HG03442 (cell line): ENCODE data around the gene GALNT18.

Experiments used
- ATAC-seq: cut with Tn5 transposase; IDR thresholded peaks from one replicate; pipeline ENCODE4 v1.9.1; 2021; ENCODE audit warnings: mild to moderate bottlenecking, moderate library complexity; ENCODE audit not compliant: unreplicated experiment

The GALNT18 gene

DNA sequence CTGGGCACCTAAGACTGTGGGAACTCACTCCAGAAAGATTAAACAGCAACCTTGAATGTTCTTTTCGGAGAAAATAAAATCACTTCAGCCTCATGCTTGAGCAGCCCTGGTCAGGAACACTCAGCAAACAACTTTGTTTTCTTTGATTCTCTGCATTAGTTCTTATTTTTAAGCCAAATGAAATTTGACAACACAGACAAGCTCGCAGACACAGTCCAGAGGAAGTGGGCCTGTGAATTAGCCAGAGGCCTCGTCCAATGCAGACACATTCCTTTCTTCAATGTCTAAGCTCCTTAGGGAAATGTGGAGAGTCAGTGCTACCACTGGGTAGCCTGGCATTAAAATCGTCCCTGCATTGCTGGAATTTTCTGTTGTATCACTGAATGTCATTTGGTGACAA lies 205.9 kb downstream of the GALNT18 start:
- no peak for ATAC-seq

DNA sequence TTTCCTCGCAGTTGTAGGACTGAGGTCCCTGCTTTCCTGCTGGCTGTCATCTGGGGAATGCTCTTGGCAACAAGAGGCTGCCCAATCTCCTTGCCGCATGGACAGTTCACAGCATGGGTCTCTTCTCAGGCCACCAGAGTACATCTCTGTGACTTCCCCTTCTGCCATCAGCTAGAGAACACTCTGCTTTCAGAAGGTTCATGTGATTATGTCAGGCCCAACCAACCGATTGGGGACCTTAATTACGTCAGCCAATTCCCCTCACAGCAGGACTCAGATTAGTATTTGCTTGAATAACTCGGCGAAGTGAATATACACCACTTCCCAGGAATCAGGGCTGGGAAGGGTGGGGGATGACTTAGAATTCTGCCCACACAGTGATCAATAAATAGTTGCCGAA lies 206.8 kb downstream of the GALNT18 start:
- ATAC-seq = no peak

DNA sequence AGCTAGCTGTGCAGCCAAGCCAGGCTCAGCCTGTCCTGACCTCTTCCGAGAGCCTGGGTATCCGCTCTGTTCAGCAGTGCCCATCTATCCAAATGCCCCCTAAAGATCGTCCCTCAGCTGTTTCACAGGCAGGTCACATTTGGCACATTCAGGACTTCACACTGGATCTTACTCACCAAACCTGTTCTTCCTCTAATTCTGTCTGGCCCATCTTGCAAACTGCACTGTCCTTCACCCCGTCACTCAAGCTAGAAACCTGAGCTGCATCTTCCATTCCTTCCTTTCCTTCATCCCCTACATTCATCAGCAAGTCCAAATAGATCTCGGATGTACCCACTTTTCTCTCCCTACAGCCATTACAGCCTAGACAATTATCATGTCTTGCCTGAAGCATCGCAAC lies 208.0 kb downstream of the GALNT18 start:
- ATAC-seq = no peak

DNA sequence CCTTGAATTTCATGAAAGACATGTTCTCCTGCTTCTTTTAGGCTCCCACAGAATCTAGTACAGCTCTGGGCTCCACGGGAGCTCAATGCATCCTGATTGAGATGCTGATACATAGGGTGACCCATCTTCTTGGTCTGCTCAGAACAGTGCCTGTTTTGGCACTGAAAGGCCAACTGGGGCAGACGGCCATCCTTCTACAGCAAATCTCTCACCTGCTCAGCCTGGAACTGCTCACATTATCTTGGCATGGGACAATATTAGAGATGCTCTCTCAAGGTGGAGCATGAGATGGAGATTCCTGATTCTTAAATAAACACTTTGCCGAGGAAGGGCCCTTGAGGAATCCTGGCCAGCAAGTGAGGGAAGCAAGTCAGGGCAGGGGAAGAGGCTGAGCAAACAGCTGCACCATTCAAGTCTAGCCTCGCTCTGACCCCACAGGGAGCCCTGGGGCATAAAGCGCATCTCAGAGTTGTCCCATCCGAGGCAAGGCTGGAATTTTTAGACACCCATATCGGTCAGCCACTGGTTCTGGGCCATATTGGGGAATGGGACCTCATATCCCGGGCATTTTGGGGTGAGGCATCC lies 210.3 kb downstream of the GALNT18 start:
- ATAC-seq = no peak

DNA sequence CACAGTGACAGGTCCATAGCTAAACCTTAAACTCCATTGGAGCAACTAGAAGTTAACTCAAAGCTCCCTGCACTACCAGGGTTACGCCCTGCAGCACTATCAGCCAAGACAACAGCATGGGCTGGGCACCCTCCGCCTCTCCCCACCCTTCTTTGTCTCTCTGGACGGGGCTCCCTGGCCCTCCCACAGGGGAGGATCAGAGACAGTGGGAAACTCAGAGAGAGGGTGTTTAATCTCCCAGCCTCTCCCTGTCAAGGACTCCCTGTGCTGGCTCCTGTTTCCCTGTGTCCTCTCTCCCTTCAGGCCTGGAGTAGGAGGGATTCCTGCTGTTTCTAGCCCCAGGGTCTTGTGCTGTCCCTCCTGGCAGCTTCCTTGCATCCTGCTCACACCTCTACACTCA lies 211.9 kb downstream of the GALNT18 start:
- ATAC-seq = no peak

DNA sequence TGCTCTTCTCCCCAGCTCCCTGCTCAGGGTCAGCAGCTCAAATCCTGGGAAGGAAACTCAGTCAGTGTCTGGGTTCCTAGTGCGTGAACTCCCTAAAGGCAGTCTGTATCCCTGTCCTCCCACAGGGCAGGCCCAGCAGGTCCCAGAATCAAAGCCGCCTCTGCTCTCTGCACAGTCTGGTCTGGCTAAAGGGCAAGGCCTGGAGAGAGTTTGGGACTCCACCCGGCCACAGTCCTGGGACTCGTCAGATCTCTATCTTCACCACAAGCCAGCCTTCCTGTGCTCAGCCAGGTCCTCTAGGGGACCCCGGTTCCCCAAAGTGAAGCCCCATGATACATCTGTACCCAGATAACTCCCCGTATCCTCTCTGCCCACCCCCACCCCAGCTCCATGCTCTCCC lies 212.6 kb downstream of the GALNT18 start:
- ATAC-seq = no peak

DNA sequence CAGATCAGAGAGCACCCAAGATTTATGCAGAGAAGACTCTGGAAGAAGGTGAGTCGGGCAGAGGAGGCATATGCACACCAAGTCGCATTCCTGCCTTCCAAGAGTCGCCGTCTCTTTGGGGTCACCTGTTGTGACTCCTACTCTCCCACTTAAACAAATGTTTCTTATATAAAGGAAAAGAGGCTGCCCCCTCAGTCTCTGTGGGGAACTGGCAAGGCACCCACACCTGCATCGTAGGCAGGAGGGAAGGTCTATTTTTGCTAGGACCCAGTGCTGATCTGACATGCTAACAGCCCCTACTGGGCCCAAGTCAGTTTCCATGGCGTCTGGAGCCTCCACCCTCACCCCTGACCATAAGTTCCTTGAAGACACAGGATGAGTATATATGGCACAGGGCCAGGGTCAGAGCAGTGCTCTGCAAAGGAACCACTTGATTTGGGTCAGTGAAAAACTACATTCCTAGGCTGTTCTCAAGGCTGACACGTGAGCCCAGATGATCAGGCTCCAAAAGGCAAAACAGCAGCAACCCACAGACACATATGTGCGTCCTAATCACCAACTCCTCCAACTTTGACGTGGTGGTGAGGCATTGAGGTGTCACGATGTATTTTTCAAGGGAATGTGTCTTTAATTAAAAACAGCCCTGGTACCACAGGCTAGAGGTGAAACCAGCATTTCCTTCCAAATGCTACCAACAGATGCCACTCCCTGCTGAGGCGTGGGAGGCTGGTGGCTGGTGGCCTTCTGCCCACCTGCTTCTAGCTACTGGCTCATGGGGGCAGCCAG lies 213.2 kb downstream of the GALNT18 start:
- no peak for ATAC-seq

DNA sequence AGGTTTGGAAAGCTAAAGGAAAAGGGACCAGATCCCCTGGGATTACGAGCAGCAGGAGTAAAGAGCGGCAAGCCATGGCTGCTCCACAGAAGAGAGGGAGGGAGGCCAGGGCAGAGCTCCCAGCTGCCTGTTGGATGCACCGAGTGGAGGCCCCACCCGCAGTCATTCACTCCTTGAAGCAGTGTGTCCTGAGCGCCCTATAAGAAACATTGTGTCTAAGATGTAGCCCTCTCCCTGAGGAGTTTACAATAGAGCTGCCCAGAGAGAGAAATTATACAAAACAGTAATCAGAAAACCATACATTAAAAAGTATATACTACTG lies 214.1 kb downstream of the GALNT18 start:
- no peak for ATAC-seq

DNA sequence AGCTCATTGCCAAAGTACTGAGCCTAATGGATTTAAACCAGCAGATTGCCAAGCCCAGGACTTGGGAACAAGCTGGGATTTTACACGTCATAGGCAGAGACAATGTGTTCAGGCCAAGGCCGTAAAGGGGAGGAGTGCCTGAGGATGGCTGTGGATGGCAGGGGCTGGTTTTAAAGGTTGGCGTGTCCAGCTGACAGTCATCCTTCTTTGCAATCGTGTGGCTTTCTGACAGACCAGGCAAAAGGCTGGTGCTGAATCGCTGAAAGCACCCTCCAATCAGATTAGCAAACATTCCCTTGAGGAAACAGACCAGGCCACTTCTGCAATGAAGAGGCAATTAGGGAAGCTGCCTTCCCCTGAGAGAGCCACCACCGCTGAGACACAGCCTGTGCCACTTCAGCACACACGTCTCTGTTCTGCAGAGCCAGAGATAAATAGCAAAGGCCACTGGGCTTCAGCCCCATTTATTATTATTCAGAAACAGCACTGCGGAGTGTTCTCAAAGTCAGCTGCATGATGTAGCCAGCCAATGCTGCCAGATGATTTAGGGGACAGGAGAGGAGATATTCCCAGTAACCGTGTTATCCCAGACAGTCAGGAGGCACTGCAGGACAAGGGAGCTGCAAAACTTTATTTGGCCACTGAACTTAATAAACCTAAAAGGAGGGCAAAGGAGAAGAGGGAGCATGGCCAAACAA lies 214.6 kb downstream of the GALNT18 start:
- ATAC-seq = no peak

DNA sequence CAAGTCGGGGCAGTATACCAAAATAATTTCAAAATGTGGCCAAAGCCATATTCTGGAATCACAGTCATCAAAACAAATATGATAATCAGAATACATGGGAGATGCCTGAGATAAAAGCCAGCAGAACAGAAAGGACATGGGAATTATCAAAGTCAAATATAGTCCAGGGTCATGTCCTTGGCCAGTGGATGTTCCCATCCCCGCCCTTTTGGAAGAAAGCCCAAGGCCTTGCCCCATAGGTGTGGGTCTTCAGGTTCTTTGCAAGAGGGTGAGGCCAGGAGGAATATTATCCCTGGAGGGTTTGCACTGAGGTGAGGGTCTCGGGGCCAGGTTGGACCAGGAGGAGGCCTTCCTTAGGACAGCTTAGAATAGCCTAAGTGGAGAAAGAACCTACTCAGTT lies 215.2 kb downstream of the GALNT18 start:
- no peak for ATAC-seq

DNA sequence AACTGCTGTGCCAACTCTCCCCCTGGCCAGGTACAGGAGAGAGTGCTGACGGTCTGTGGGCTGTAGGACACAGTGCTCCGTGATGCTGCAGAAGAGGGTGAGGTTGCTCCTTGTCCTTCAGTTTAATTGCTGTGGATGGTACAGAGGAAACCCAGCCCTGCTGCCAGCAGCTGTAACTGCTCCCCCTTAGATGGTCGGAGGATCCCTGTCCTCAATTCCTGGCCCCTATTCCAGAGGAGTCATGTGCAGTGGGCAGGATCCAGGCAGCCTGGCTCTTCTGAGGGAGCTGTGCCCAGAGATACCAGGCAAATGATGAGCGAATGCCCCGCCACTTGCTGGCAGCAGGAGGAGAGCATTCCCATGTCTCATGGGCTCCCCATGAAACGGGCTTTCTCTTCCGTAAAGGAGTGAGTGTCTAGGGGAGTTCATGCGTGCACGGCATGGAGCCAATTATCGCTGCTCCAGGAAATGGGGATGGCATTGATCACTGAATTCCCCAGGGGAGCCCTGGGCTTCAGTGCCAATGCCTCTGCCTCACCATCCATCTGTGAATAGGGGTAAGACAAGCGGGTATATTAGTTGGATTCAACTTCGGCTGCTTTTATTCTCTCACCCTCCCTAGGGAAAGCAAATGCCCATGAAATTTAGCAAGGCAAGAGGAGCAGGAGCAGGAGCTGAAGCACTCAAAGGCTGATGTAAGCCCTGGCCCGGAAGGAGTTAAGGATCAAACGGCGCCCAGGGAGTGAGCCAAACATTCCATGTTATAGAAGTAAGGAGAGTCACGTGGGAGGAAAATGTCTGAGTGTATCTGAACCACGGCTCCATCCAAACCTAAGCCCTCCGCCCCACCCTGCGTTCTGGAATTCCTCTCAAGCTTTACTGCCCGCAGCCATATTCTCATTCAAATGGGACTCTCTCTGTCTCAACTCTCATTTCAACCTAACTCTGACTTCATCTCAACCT lies 217.8 kb downstream of the GALNT18 start:
- no peak for ATAC-seq

DNA sequence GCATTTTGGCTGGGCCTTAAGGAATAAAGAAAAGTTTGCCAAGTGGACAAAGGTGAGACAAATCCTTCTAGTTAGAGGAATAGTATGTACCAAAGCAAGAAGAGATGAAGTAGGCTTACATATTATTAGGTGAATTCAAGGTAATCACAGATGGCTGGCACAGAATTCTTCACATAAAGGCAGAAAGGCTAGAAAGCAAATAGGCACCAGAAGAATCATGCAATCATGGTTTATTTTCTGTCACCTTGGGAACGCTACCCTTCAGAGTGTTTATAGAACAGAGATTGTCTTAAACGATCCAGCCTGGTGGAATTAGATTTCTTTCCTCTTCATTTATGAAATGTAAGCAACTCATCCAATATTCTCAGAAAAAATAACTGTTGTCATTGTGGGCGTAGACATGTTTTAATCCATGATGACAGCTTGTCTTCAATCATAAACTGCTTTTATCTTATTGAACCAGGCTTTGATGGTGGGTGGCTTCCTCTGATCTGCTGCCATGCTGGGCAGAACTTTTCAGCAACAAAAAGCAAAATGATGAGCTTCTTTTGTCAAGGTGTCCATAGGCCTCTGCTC lies 219.8 kb downstream of the GALNT18 start:
- no peak for ATAC-seq

DNA sequence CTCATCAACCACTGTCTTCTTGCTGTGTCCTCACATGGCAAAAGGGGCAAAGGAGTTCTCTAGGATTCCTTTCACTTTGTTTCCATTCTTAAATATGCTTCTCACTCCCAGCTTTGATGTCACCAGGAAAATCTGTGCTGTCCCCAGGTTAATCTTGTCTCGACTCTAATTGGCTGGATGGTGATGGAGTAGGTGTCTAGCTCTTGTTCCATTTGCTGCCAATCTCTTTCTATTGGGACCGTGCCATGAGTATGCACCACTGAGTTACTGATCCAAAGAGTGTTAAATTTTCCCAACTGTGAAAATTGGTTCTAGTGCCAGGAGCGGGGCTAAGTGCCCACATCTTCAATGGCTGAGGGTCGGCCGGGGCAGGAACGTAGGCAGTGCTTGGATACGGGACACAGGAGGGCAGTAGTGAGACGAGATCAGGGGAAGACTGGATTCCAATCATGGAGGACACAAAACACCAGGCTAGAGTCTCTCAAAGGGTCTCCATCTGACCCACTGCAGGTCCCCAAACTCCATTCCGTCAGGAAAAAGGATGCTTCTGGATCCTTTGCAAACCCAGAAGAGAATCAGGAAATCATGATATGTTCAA lies 221.1 kb downstream of the GALNT18 start:
- ATAC-seq = no peak

DNA sequence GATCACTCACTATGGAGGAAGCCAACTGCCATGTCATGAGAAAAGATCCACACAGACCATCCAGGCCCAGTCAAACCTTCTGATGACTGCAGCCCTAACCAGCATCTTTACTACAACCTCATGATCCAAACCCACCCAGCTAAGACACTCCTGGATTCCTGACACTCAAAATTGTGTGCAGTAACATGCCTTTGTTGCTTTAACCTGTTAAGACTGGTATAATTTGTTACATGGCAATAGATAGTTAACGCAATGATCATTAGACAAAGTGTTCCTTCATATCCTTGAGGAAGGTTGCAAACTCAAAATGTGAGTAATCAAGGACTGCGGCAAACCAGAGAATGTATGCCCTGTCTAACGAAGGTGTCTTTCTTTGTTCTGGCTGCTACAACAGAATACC lies 221.7 kb downstream of the GALNT18 start:
- no peak for ATAC-seq

DNA sequence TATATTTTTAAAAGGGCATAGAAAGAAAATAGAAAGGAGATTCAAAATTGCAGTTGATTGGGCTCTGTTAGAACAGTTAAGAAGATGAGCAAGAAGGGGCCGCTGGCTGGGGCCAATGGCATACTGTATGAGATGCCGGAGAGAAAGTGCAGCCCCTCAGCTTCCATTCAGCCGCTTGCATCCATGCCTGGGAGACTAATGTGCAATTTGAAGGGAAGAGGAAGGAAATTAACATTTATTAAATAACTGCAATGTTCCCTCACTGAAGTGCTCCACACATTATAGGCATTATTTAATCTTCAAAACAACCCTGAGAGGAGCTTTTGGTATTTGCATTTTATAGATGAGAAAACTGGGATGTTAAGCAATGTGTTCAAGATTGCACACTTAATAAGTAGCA lies 224.0 kb downstream of the GALNT18 start:
- ATAC-seq = no peak

DNA sequence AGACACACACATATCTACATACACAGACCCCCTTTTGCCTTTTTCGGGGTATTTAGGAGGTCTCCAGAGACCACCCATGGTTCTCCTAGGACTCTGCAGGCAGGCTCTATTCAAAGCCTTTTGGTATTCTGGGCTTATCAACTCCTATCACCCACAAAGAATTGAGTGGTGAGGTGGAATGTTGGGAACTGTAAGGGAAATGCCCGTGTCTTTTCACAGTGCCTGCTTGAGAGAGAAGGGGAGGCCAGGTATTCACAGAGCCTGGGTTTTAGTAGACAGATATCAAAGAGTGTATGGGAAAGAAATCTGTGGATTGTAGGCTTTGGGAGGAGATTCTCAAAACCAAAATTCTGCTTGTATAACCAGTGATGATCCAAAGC lies 224.8 kb downstream of the GALNT18 start:
- ATAC-seq = no peak

DNA sequence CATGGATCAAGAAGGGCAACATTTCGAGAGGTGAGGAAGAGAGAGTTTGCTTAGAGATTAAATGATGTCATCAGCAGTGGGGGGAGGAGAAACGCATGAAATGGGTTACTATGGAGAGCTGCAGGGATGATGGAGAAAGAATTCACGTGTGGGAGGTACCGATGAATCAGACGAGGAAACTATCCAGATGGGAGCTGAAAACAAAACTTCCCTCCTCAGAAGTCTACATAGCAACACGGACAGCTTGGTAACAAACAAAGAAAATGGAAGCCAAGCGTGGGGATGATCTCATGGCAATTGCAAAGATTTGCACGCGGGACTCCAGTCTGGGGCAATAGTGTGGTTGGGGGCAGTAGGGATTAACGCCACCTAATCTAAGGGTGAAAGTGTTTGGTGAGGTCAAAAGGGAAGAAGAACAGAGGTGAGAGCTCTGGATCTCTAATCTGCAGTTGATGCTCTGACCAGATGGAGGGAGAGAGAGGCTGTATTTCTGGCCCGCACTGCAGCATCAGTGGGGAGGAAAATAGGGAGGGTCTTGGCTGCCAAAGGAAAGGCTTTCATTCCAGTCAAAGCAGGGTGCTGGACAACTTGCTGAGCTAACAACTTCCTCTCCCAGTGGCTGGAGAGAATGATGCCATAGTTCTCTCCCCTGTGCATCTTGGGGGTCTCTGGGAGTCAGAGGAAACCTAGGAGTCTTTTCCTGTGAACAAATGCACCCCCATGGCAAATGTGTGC lies 225.3 kb downstream of the GALNT18 start:
- ATAC-seq = no peak

DNA sequence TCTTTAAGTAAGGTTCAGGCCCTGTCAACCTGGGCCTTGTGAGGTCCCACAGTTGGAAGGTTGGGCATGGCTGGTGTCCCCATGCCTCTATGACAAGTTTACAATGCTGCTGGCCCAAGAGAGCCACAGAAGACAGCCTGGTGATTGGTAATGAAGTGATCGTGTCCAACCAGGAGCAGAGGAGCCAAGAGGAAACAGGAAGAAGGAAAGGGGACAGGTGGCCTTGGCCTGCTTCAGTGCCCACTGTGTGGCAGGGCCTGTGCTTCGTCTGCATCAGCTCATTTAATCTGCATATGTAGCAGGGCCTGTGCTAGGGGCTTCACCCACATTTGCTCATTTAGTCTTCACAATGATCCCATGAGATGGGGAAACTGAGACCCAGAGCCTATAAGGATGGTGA lies 226.7 kb downstream of the GALNT18 start:
- no peak for ATAC-seq

DNA sequence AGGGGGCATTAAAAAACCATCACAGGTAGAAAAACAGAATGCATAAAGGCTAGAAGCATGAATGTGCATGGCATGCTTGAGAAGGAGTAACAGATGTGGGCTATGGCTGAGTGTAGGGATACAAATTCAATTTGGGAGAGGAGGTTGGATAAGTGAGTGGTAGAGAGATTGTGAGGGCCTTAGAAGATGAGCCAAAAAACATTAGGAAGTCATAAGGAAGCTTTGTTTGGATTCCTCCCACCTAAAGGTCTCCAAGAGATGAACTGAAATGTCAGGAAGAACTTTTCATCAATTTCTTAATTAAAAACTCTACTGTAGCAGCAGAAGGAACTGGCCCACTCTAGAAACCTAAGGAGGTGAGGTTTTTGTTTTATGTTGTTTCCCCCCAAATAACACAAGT lies 227.6 kb downstream of the GALNT18 start:
- no peak for ATAC-seq
